ENCODE results near the gene RASAL2. TPM values are rescaled to one million over a fixed set of nuclear protein-coding genes. Genes with fewer than 3 reads are reported as not detected.

RASAL2 gene
- total and polyA plus RNA-seq, 2 of the 13 experiments (the other 11 are each of a cell fraction or from before 2014, with no cell fraction given): 5.4 to 5.9 TPM

DNA sequence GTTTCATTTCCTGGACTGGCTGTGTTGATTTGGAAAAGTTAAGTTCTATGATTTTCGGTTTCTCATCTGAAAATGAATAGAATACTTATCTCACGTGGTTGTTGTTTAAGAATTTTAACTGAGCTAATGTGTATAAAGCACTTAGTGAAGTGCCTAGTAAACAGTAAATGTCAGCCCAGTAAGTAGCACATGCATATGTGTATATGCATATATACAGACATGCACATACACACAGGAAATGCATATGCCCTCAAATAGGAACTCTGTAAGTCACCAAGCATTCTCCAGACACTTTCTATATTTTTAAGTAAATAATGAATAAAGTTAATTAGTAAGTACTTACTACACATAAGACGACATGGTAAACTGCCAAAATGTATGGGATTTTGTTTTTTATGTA is 274.3 kb downstream of the RASAL2 start:
- Histone ChIP-seq H3K9me3 (ENCODE audit: low read length) (no peaks in the 10 kb centered on the region), H3K9ac (ENCODE audit: insufficient read depth, low read depth, low read length) (no peak overlapping the region), H3K4me3 (replicated peaks in 1 of 3; ENCODE audit: insufficient read depth in 1 of 3, low read depth in 2 of 3, low read length in 3 of 3) (no peak overlapping the region), H3K79me2 (ENCODE audit: insufficient read depth, low read length) (no peaks in the 10 kb centered on the region), H3K27ac (ENCODE audit: extremely low read length, insufficient read depth, low read length) (no peak overlapping the region), H3K4me1 (ENCODE audit: insufficient read depth, low read length) (peaks cover 7% of the 10 kb centered on the region), H2AFZ (ENCODE audit: low read length) (no peak overlapping the region), H3K4me2 (ENCODE audit: low read depth, low read length) (no peak overlapping the region), H3K27me3 (ENCODE audit: control insufficient read depth in 1 of 2, insufficient read depth in 2 of 2, low read length in 2 of 2) (no peaks in the 10 kb centered on the region), H4K20me1 (ENCODE audit: insufficient read depth, low read length) (no peaks in the 10 kb centered on the region), H3K36me3 (replicated peaks in 1 of 2; ENCODE audit: control insufficient read depth in 1 of 2, insufficient read depth in 2 of 2, low read length in 2 of 2) (no peaks in the 10 kb centered on the region)
- in situ Hi-C loops (cut with HindIII; ENCODE audit: extremely low pct_ligation_motif_present, low pct_unique_long_range_greater_than_20kb): no loop called here
- 91% methylated on average over 3 of the region's 3 CpGs for WGBS (ENCODE audit: low lambda C conversion rate)
- DNase-seq (ENCODE audit: low spot score) (no peak), FAIRE-seq (no peak), ATAC-seq (no peak)
- BruUV-seq (replicated peaks): no TSS peak
- TF ChIP-seq FLYWCH1 (CRISPR knock-in tag; IDR thresholded peaks at IDR 0.05) (no peak), CENPT (CRISPR knock-in tag; IDR thresholded peaks at IDR 0.05; ENCODE audit: low read depth) (no peak), HOXD1 (CRISPR knock-in tag; IDR thresholded peaks at IDR 0.05) (no peak), ZFX (CRISPR knock-in tag; IDR thresholded peaks at IDR 0.05; ENCODE audit: low read depth) (no peak), PHF21A (CRISPR knock-in tag; IDR thresholded peaks at IDR 0.05) (no peak), FOXA1 (IDR thresholded peaks at IDR 0.05) (no peak), FOXA1 (CRISPR knock-in tag; IDR thresholded peaks at IDR 0.05) (no peak)
- ChIA-PET POLR2A (no interaction called here), CTCF (ENCODE audit: low intra/inter-chr PET ratio, low total read pairs) (no interaction called here)
- intact Hi-C loops (cut with micrococcal nuclease; ENCODE audit: unreplicated experiment): loop anchor here (10.0 kb wide), 1 partner anchor 87 kb away; no protein-coding TSS in a partner anchor

DNA sequence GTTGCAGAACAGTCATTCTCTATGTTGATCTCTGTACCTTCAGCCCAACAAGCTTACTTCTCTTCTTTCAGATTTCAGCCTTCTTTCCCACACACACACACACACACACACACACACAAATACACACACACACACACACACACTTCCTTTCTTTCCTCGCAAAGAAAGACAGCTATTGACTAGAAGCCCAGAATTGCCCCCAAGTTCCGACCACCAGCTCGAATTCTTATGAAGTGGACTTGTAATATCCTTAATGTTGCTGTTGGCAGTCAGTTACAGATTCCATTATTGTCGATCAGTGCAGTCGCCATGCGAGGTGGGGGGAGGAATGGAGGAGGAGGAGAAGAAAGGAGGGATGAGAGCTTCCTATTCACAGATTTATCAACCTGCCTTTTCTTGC is 277.3 kb downstream of the RASAL2 start:
- Histone ChIP-seq H4K20me1 (ENCODE audit: insufficient read depth, low read length) (no peaks in the 10 kb centered on the region), H3K36me3 (replicated peaks in 1 of 2; ENCODE audit: control insufficient read depth in 1 of 2, insufficient read depth in 2 of 2, low read length in 2 of 2) (no peaks in the 10 kb centered on the region), H3K79me2 (ENCODE audit: insufficient read depth, low read length) (no peaks in the 10 kb centered on the region), H3K9me3 (ENCODE audit: low read length) (no peaks in the 10 kb centered on the region), H3K27ac (ENCODE audit: extremely low read length, insufficient read depth, low read length) (no peak overlapping the region), H3K9ac (ENCODE audit: insufficient read depth, low read depth, low read length) (no peak overlapping the region), H3K27me3 (ENCODE audit: control insufficient read depth in 1 of 2, insufficient read depth in 2 of 2, low read length in 2 of 2) (no peaks in the 10 kb centered on the region), H3K4me2 (ENCODE audit: low read depth, low read length) (no peak overlapping the region), H3K4me1 (ENCODE audit: insufficient read depth, low read length) (no peaks in the 10 kb centered on the region), H3K4me3 (replicated peaks in 1 of 3; ENCODE audit: insufficient read depth in 1 of 3, low read depth in 2 of 3, low read length in 3 of 3) (no peak overlapping the region), H2AFZ (ENCODE audit: low read length) (no peak overlapping the region)
- in situ Hi-C loops (cut with HindIII; ENCODE audit: extremely low pct_ligation_motif_present, low pct_unique_long_range_greater_than_20kb) (loop anchor here (10.0 kb wide), 1 partner anchor 56 kb away; no protein-coding TSS in a partner anchor), intact Hi-C loops (cut with micrococcal nuclease; ENCODE audit: unreplicated experiment) (no loop called here)
- BruUV-seq (replicated peaks): no TSS peak
- ChIA-PET CTCF (ENCODE audit: low intra/inter-chr PET ratio, low total read pairs) (no interaction called here), POLR2A (no interaction called here)
- FAIRE-seq (no peak), ATAC-seq (no peak), DNase-seq (ENCODE audit: low spot score) (no peak)
- 92% methylated on average over 6 of the region's 6 CpGs for WGBS (ENCODE audit: low lambda C conversion rate)
- no peak for TF ChIP-seq PCBP1 (IDR thresholded peaks at IDR 0.05; ENCODE audit: borderline replicate concordance, low read depth, low read length)
- TF ChIP-seq, protein P1, sequence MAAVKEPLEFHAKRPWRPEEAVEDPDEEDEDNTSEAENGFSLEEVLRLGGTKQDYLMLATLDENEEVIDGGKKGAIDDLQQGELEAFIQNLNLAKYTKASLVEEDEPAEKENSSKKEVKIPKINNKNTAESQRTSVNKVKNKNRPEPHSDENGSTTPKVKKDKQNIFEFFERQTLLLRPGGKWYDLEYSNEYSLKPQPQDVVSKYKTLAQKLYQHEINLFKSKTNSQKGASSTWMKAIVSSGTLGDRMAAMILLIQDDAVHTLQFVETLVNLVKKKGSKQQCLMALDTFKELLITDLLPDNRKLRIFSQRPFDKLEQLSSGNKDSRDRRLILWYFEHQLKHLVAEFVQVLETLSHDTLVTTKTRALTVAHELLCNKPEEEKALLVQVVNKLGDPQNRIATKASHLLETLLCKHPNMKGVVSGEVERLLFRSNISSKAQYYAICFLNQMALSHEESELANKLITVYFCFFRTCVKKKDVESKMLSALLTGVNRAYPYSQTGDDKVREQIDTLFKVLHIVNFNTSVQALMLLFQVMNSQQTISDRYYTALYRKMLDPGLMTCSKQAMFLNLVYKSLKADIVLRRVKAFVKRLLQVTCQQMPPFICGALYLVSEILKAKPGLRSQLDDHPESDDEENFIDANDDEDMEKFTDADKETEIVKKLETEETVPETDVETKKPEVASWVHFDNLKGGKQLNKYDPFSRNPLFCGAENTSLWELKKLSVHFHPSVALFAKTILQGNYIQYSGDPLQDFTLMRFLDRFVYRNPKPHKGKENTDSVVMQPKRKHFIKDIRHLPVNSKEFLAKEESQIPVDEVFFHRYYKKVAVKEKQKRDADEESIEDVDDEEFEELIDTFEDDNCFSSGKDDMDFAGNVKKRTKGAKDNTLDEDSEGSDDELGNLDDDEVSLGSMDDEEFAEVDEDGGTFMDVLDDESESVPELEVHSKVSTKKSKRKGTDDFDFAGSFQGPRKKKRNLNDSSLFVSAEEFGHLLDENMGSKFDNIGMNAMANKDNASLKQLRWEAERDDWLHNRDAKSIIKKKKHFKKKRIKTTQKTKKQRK (IDR thresholded peaks at IDR 0.05; ENCODE audit: low read length): no peak
- no peak for TF ChIP-seq SMYD3 (CRISPR knock-in tag; IDR thresholded peaks at IDR 0.05)
- TF ChIP-seq ZNF766 (CRISPR knock-in tag; IDR thresholded peaks at IDR 0.05; ENCODE audit: borderline replicate concordance): no peak
- TF ChIP-seq, protein P2, sequence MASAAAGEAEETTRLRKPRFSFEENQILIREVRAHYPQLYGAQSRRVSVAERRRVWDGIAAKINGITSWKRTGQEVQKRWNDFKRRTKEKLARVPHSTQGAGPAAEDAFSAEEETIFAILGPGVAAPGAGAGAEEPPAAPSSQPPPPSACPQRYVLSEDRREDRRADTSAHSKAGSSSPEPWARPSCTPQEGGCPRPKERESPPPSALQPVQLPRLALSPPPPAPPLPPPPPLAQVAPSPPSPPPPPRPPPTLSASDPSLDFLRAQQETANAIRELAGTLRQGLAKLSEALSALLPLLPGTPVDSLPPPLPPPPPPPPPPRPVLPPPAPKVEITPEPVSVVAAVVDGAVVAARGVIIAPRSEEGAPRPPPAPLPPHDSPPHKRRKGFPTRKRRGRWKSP (CRISPR knock-in tag; IDR thresholded peaks at IDR 0.05): no peak

Data from HepG2 (cell line).